Peyer's patch (tissue), 4 donors: ENCODE data around the gene FTO.

Experiments used
- POLR2A ChIP-seq, 2 donors: fragments of 450-650 bp; IDR thresholded peaks; one replicate each; pipeline ENCODE4 v1.5.1; 2017; ENCODE audit warnings: antibody characterized with exemption in 2 of 2, mild to moderate bottlenecking in 2 of 2, moderate library complexity in 2 of 2
- TF ChIP-seq, protein P1 (sequence below), 6 experiments: fragments of 450-650 bp in 4 of 6; fragments of 200-600 bp in 2 of 6; sonication (generic) in 1 of 6; IDR thresholded peaks; one replicate each; pipeline ENCODE4 v1.5.1; 2017 to 2019; ENCODE audit warnings: antibody characterized with exemption in 6 of 6, mild to moderate bottlenecking in 3 of 6, moderate library complexity in 1 of 6

DNA sequence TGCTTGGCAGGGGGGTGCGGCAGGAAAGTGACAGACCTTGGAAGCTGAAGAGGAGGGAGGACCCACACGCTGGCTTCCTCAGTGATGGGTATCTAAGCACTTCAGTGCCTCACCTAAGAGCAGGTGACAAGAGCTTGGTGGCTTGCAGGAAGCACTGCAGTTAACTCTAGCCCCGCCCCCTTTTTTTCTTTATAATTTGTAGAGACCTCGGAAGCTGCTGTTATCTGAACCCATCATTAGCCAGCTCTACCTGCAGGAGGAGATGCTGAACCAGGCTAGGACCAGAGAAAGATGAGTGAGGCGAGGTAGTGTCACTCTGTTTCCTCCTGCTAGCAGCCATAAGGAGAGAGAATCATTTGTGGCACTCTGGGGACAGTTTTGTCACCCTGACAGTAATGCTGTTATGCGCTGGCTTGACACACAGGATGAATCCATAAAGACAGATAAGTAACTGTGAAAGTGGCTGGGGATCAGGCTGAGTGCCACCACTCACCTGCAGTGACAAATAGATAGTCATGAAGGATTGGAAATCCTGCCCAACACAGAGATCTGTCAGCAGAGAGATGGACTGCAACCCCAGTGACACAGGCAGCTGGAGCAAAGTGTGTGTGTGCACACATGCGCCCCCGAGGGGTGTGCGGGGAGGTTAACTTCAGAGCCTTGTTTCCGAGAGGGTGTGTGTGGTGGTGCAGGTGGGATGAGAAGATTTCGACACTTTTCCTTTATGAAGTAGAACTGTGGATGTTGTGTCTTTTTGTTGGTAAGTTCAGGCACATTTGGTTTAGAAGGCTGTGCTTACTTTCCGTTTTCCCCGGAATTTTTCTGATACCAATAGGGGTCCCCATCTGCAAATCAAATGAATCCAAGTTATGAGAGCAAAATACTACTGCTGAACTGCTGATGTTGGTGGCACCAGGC is 358.7 kb downstream of the FTO start:
- TF ChIP-seq, protein P1, sequence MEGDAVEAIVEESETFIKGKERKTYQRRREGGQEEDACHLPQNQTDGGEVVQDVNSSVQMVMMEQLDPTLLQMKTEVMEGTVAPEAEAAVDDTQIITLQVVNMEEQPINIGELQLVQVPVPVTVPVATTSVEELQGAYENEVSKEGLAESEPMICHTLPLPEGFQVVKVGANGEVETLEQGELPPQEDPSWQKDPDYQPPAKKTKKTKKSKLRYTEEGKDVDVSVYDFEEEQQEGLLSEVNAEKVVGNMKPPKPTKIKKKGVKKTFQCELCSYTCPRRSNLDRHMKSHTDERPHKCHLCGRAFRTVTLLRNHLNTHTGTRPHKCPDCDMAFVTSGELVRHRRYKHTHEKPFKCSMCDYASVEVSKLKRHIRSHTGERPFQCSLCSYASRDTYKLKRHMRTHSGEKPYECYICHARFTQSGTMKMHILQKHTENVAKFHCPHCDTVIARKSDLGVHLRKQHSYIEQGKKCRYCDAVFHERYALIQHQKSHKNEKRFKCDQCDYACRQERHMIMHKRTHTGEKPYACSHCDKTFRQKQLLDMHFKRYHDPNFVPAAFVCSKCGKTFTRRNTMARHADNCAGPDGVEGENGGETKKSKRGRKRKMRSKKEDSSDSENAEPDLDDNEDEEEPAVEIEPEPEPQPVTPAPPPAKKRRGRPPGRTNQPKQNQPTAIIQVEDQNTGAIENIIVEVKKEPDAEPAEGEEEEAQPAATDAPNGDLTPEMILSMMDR (IDR thresholded peaks at IDR 0.05), result no peak
- TF ChIP-seq POLR2A (IDR thresholded peaks at IDR 0.05), result no peak
